GM12892 (cell line): ENCODE data around the gene SCP2.
A peak's percentile ranks its signal among the peaks of the same experiment; 100 is the strongest.

Experiments used
- DNase-seq: peaks from one replicate; pipeline ENCODE4 v3.0.0; 2011; ENCODE audit not compliant: insufficient read length
- FAIRE-seq: peaks from 2 replicates; lab custom pipeline; 2011; peaks lifted over from hg19 to GRCh38; lab: Jason Lieb, UNC
- POLR2A ChIP-seq: IDR thresholded peaks from 2 replicates; pipeline ENCODE4 v1.6.1; 2011; ENCODE audit warnings: low read depth, low read length, control low read depth
- POLR2AphosphoS5 ChIP-seq: IDR thresholded peaks from 2 replicates; pipeline ENCODE4 v1.6.1; 2011; ENCODE audit warnings: low read depth, low read length, control low read depth
- TAF1 ChIP-seq: IDR thresholded peaks from 2 replicates; pipeline ENCODE4 v1.6.1; 2011; ENCODE audit warnings: low read depth, mild to moderate bottlenecking, control low read depth, low read length, borderline replicate concordance

Gene SCP2

DNA sequence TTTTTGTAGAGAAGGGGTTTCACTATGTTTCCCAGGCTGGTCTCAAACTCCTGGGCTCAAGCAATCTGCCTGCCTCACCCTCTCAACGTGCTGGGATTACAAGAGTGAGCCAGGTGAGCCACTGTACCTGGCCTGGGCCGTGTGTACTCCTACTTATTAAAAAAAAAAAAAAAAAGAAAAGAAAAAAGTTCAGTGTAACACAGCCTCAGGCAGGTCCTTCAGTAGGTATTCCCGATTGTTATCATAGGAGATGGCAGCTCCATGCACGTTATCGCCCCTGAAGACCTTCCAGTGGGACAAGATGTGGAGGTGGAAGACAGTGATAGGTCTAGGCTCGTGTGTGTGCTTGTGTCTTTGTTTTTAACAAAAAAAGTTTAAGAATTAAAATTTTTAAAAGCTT is 8.9 kb upstream of the SCP2 start:
- no peak for FAIRE-seq
- TF ChIP-seq POLR2A: no peak
- no peak for TF ChIP-seq TAF1
- TF ChIP-seq POLR2AphosphoS5: no peak

DNA sequence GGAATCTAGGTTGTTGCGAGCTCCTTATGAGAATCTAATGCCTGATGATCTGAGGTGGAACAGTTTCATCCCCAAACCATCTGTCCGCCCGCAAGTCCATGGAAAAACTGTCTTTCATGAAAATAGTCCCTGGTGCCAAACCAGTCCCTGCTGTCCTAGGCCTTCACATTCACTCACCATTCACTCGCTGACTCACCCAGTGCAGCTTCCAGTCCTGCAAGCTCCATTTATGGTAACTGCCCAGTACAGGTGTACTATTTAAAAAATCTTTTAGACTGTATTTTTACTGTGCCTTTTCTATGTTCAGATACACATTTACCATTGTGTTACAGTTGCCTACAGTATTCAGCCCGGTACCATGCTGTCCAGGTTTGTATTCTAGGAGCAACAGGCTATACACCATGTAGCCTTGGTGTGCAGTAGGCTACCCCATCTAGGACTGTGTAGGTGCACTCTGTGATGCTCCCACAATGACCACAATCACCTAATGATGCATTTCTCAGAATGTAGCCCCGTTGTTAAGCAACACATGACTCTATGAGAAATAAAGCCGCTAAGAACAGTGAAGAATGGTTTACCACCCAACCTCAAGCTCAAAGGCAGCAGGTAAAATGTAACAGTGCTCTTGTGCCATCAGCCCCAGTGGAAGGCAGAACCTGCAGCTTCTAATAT is 7.9 kb upstream of the SCP2 start:
- TF ChIP-seq POLR2A (no peak), POLR2AphosphoS5 (no peak), TAF1 (no peak)
- FAIRE-seq: no peak
- DNase-seq: no peak

More for the DNA sequence above, 8.9 kb upstream of the SCP2 start:
- no peak for DNase-seq

DNA sequence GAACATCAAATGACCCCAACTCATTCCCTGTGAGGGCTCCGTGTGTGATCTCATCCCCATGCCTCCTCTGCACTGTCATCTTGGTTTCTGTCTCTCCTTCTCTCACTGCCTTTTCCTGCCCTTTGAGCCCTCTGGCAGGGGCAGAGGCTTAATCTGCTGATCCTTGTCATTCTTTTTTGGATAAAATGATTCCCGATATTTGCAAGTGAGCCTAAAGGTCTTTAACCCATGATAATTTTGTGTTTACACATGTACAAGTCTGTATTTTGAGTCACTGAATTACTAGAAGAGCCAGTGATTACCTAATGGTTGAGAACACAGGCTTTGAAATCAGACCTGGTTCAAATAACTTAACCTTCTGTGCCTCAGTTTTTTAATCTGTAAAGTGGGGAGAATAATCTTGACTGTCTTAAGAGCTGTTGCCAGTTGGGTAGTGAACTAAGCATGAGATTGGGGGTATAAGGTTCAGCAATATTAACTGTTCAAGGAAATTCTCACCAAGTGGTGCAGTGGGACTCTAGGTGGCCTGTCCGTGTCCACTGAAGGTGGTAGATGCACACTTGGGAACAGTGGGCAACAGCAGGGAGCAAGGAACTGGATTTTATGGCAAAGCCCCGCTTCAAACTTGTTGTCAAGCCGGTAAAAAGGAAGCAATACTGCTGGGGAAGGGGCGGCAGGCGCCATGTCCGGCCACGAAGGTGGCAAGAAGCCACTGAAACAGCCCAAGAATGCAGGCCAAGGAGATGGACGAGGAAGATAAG is 7.2 kb upstream of the SCP2 start:
- DNase-seq (no peak), FAIRE-seq (no peak)
- no peak for TF ChIP-seq TAF1
- no peak for TF ChIP-seq POLR2A
- no peak for TF ChIP-seq POLR2AphosphoS5

DNA sequence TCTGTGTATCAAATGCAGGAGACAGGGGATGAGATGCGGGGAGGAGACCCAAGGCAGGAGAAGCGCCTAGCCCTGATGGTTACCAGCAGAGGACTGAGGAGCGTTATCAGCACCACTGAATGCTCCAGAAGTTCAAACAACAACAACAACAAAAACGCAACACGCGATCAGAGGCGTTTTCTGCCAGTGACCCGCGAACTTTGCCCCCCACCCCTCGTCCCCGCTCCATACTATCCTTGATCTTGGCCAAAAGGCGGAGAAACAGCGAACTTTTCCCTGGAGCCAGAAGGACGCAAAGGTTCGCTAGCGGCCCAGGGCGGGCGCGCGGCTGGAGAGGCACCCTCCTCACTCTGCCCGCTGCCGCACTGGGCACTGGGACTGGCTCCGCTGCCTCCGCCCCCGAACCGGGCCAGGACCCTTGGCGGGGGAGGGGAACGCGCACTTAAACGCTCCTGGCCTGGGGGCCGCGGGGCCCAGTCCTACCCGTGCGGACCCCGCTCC is 6.2 kb upstream of the SCP2 start:
- TF ChIP-seq POLR2A (no peak), POLR2AphosphoS5 (no peak), TAF1 (no peak)
- DNase-seq (no peak), FAIRE-seq (no peak)

DNA sequence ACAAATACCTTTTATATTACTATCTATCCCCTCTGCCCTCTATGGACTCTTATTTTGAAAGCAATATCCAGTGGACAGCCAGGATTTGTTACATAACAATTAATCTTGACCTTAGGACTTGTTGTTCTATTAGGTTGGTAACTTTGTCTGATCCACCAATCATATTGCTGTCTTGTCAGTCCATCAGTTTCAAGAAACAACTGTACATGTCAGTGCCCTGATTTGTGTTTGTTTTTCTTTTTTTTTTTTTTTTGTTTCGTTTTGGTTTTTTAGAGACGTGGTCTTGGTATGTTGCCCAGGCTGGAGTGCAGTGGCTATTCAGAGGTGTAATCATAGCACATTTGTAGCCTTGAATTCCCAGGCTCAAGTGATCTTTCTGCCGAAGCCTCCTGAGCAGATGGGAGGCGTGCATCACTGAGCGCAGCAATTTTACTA is 1.5 kb upstream of the SCP2 start:
- no peak for TF ChIP-seq POLR2AphosphoS5
- no peak for TF ChIP-seq TAF1
- no peak for TF ChIP-seq POLR2A
- DNase-seq (no peak), FAIRE-seq (no peak)

DNA sequence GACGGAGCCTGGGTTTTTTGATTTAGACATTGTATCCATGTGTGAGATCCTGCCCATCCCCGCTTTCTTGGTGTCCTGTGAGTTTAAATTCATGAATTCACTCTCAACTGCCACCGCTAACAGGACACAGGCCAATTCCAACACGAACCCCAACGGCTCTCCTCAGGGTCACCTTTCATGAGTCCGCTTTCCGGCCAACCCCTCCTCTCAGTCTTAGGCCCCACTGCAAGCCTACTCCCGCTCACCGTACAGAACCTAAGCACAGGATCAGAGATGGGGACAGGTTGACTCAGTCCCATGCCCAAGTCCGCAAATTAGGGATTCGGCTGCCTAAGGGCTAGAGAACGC is 238 bp upstream of the SCP2 start:
- TF ChIP-seq POLR2AphosphoS5 (no peak), TAF1 (no peak), POLR2A (no peak)
- DNase-seq (no peak), FAIRE-seq (no peak)

DNA sequence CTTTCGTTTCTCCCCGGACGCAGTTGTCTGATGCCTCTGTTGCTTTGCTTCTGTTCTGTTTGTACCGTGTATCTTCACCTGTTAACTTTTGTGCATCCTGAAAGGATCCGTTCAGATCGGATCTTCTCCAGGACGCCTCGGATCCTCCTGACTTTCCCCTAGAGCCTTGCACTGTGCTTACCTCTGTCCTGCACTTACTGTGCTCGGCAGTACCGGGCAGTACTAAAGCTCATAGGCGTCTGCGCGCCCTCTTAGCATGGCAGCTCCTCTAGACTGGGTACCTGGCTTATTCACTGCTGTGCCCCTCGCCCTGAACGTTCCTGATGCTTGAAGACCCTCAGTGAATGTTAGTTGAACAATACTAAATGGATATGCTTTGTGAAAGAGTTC is 934 bp downstream of the SCP2 start:
- TF ChIP-seq TAF1 (no peak), POLR2AphosphoS5 (no peak), POLR2A (no peak)
- DNase-seq (no peak), FAIRE-seq (peak; percentile 38)

DNA sequence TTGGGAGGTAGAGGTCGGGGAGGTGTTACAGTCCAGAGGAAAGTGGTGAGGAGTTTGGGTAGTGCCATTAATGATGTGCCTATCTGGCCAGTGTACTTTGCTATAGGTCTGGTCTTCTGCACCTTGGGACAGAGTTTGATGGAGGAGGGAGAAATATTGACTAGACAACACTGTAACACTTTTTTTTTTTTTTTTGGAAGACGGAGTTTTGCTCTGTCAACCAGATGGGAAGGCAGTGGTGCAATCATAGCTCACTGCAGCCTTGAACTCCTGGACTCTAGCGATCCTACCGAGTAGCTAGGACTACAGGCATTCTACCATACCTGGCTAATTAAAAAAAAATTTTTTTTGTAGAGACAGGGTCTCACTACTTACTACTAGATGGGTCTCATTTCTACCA is 1.9 kb downstream of the SCP2 start:
- no peak for FAIRE-seq

DNA sequence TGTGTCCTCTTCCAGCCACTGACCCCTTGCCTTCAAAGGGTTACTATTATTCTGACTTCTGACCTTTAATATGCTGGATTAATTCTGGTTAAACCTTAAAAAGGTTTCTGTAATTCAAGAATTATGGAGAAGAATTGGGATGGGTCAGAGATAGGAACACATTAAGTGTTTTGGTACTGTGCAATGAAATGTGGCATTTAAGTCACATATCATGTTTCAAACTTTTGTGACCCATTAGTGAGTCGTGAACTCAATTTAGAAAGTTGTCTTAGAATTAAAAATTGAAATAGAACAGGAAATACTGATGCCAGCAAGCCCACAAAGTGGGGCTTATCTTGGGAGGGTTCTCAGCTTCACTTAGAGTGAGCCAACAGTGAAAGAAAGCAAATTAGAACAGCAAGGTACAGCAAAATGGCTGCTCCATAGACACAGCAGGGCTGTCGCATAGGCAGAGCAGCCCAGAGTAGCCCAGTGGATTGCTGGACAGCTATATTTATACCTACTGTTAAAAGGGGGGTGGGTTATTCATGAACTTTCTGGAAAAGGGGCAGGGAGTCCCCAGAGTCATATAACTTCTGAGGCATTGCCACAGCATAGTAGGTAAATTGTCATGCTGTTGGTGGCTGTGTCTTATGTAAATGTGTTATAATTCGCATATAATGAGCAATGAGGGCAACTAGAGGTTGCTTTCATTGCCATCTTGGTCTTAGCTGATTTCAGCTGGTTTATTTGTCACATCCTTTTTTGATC is 10.5 kb downstream of the SCP2 start:
- FAIRE-seq (no peak), DNase-seq (no peak)
- no peak for TF ChIP-seq POLR2A
- TF ChIP-seq TAF1: no peak
- TF ChIP-seq POLR2AphosphoS5: no peak

More for the DNA sequence above, 1.9 kb downstream of the SCP2 start:
- no peak for DNase-seq
- no peak for TF ChIP-seq TAF1
- TF ChIP-seq POLR2A: no peak
- TF ChIP-seq POLR2AphosphoS5: no peak

DNA sequence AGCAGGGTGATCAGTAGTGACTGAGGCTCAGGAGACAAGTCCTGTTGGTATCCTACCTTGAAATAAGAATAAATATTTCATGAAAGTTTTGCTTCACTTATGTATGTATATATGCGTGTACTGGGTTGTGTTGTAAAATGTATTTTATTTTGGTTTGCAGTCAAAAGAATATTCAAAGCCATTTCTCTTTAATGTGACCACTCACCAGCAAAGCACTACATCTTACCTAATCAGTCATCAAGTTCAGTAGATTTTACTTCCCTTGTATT is 11.0 kb downstream of the SCP2 start:
- no peak for TF ChIP-seq POLR2AphosphoS5
- TF ChIP-seq TAF1: no peak
- no peak for TF ChIP-seq POLR2A
- no peak for DNase-seq
- peak; percentile 36 for FAIRE-seq

DNA sequence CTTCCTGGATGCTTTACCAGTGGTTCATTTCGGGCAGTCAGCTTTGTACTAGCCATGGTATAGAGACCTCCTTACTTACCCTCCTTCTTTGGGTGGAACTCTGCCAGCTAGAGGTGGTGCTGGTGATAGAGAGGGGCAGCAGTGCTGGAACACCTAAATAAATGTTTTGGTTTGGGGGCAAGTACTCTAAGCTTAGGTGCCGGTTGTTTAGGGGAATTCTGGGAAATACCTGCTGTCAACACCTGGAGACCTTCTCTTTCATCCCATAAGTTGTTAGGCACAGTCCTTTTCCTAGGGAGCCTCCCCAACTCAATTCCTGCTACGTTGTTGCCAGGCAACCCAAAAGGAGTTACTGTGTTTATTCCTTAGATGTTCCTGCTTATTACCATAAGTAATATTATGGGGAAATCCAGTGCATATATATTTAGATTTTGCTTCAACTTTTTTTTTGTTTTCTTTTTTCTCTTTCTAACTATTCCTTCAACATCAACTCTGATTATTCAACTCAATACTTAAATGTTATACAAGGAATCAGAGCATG is 16.9 kb downstream of the SCP2 start:
- no peak for TF ChIP-seq TAF1
- FAIRE-seq (no peak), DNase-seq (no peak)

DNA sequence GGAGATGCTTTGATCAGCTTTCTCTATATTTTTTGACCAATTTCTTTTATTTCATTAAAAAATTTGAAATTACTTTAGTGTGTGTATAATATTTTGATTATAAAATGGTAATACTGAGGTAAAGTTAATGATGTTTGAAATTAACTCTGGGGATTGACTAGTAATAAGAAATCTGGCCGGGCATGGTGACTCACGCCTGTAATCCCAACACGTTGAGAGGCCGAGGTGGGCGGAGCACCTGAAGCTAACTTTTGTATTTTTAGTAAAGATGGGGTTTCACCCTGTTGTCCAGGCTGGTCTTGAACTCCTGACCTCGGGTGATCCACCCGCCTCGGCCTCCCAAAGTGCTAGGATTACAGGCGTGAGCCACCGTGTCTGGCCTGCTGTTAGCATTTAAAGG is 17.5 kb downstream of the SCP2 start:
- FAIRE-seq: no peak
- no peak for TF ChIP-seq TAF1
- no peak for TF ChIP-seq POLR2AphosphoS5
- TF ChIP-seq POLR2A: no peak
- no peak for DNase-seq
